Measurements from ENCODE around the gene CNGA2.

CNGA2 gene

GRCh38 chrX:151722241-151722846 is 12.2 kb upstream of the CNGA2 start:
- DNase-seq: no peak
- no peaks in the 10 kb centered on the region for H3K79me2 ChIP-seq (ENCODE audit: low read length)
- H2AFZ ChIP-seq (ENCODE audit: low read length): no peak overlapping the region
- no peak overlapping the region for H3K4me3 ChIP-seq (ENCODE audit: low read length)
- no peaks in the 10 kb centered on the region for H3K4me1 ChIP-seq (ENCODE audit: low read length)
- no peaks in the 10 kb centered on the region for H3K27me3 ChIP-seq (replicated peaks; ENCODE audit: insufficient read depth, low read length)
- no peak overlapping the region for H3K27ac ChIP-seq (ENCODE audit: low read length)
- no peak overlapping the region for H3K4me2 ChIP-seq (ENCODE audit: low read depth, low read length)
- no peak overlapping the region for H3K9ac ChIP-seq (ENCODE audit: low read length)
- no peaks in the 10 kb centered on the region for H3F3A ChIP-seq (ENCODE audit: insufficient read depth, low read length)
- no peaks in the 10 kb centered on the region for H4K20me1 ChIP-seq (ENCODE audit: insufficient read depth, low read length)
- no peak for TF ChIP-seq EZH2 (optimal IDR thresholded peaks at IDR 0.05; ENCODE audit: low read depth, low read length)
- no peak for TF ChIP-seq CTCF (IDR thresholded peaks at IDR 0.05; ENCODE audit: low read length)
- H3K9me2 ChIP-seq (replicated peaks; ENCODE audit: insufficient read depth, low read length): no peaks in the 10 kb centered on the region
- no peaks in the 10 kb centered on the region for H3K36me3 ChIP-seq (replicated peaks; ENCODE audit: insufficient read depth, low read length)
- no peaks in the 10 kb centered on the region for H3K9me3 ChIP-seq (replicated peaks; ENCODE audit: insufficient read depth, low read length)

- H3K27me3 ChIP-seq (replicated peaks; ENCODE audit: insufficient read depth, low read length): no peaks in the 10 kb centered on the region
- H3K36me3 ChIP-seq (replicated peaks; ENCODE audit: insufficient read depth, low read length): no peaks in the 10 kb centered on the region
- H3F3A ChIP-seq (ENCODE audit: insufficient read depth, low read length): no peaks in the 10 kb centered on the region
- no peak overlapping the region for H3K4me2 ChIP-seq (ENCODE audit: low read depth, low read length)
- H3K27ac ChIP-seq (ENCODE audit: low read length): no peak overlapping the region
- no peaks in the 10 kb centered on the region for H3K4me1 ChIP-seq (ENCODE audit: low read length)
- TF ChIP-seq EZH2 (optimal IDR thresholded peaks at IDR 0.05; ENCODE audit: low read depth, low read length) (no peak), CTCF (IDR thresholded peaks at IDR 0.05; ENCODE audit: low read length) (no peak), EZH2phosphoT487 (IDR thresholded peaks at IDR 0.05; ENCODE audit: low read length) (no peak)
- H3K9ac ChIP-seq (ENCODE audit: low read length): no peak overlapping the region
- H3K79me2 ChIP-seq (ENCODE audit: low read length): no peaks in the 10 kb centered on the region
- H3K9me3 ChIP-seq (replicated peaks; ENCODE audit: insufficient read depth, low read length): no peaks in the 10 kb centered on the region
- no peak overlapping the region for H2AFZ ChIP-seq (ENCODE audit: low read length)
- H4K20me1 ChIP-seq (ENCODE audit: insufficient read depth, low read length): no peaks in the 10 kb centered on the region
- DNase-seq: no peak
- no peaks in the 10 kb centered on the region for H3K9me2 ChIP-seq (replicated peaks; ENCODE audit: insufficient read depth, low read length)
- no peak overlapping the region for H3K4me3 ChIP-seq (ENCODE audit: low read length)
These were observed 11.3 kb upstream of the CNGA2 start for GRCh38 chrX:151723156-151723760.

- Histone ChIP-seq H3K9me2 (replicated peaks; ENCODE audit: insufficient read depth, low read length) (no peaks in the 10 kb centered on the region), H3K4me3 (ENCODE audit: low read length) (no peak overlapping the region), H3K9me3 (replicated peaks; ENCODE audit: insufficient read depth, low read length) (no peaks in the 10 kb centered on the region), H3K27me3 (replicated peaks; ENCODE audit: insufficient read depth, low read length) (no peaks in the 10 kb centered on the region), H2AFZ (ENCODE audit: low read length) (no peak overlapping the region), H3K9ac (ENCODE audit: low read length) (no peak overlapping the region), H3F3A (ENCODE audit: insufficient read depth, low read length) (no peaks in the 10 kb centered on the region), H3K79me2 (ENCODE audit: low read length) (no peaks in the 10 kb centered on the region), H3K36me3 (replicated peaks; ENCODE audit: insufficient read depth, low read length) (no peaks in the 10 kb centered on the region), H4K20me1 (ENCODE audit: insufficient read depth, low read length) (no peaks in the 10 kb centered on the region), H3K27ac (ENCODE audit: low read length) (no peak overlapping the region), H3K4me2 (ENCODE audit: low read depth, low read length) (no peak overlapping the region), H3K4me1 (ENCODE audit: low read length) (no peaks in the 10 kb centered on the region)
- no peak for DNase-seq
- TF ChIP-seq EZH2 (optimal IDR thresholded peaks at IDR 0.05; ENCODE audit: low read depth, low read length) (no peak), EZH2phosphoT487 (IDR thresholded peaks at IDR 0.05; ENCODE audit: low read length) (no peak)
These were observed 9.8 kb upstream of the CNGA2 start for GRCh38 chrX:151724563-151725337.

GRCh38 chrX:151725338-151725614 is 9.3 kb upstream of the CNGA2 start:
- H3F3A ChIP-seq (ENCODE audit: insufficient read depth, low read length): no peaks in the 10 kb centered on the region
- H2AFZ ChIP-seq (ENCODE audit: low read length): no peak overlapping the region
- no peaks in the 10 kb centered on the region for H3K36me3 ChIP-seq (replicated peaks; ENCODE audit: insufficient read depth, low read length)
- H3K4me2 ChIP-seq (ENCODE audit: low read depth, low read length): no peak overlapping the region
- H3K27me3 ChIP-seq (replicated peaks; ENCODE audit: insufficient read depth, low read length): no peaks in the 10 kb centered on the region
- no peak for TF ChIP-seq EZH2phosphoT487 (IDR thresholded peaks at IDR 0.05; ENCODE audit: low read length)
- TF ChIP-seq EZH2 (optimal IDR thresholded peaks at IDR 0.05; ENCODE audit: low read depth, low read length): no peak
- no peak for TF ChIP-seq CTCF (IDR thresholded peaks at IDR 0.05; ENCODE audit: low read length)
- no peaks in the 10 kb centered on the region for H3K9me3 ChIP-seq (replicated peaks; ENCODE audit: insufficient read depth, low read length)
- DNase-seq: no peak
- no peaks in the 10 kb centered on the region for H3K79me2 ChIP-seq (ENCODE audit: low read length)
- no peak overlapping the region for H3K4me3 ChIP-seq (ENCODE audit: low read length)
- no peaks in the 10 kb centered on the region for H3K4me1 ChIP-seq (ENCODE audit: low read length)
- no peak overlapping the region for H3K27ac ChIP-seq (ENCODE audit: low read length)
- H3K9ac ChIP-seq (ENCODE audit: low read length): no peak overlapping the region
- no peaks in the 10 kb centered on the region for H3K9me2 ChIP-seq (replicated peaks; ENCODE audit: insufficient read depth, low read length)
- H4K20me1 ChIP-seq (ENCODE audit: insufficient read depth, low read length): no peaks in the 10 kb centered on the region

Data from MM.1S (cell line).